ENCODE data around the gene CHD9.
"Not testable (repeated sequence)": the region's sequence is repeated elsewhere in the genome, so short reads cannot be mapped to it uniquely, and the experiment has no call there.

Gene CHD9

GRCh38 chr16:53075461-53075860 lies 20.7 kb downstream of the CHD9 start:
- not testable (repeated sequence) for DNase-seq

DNA sequence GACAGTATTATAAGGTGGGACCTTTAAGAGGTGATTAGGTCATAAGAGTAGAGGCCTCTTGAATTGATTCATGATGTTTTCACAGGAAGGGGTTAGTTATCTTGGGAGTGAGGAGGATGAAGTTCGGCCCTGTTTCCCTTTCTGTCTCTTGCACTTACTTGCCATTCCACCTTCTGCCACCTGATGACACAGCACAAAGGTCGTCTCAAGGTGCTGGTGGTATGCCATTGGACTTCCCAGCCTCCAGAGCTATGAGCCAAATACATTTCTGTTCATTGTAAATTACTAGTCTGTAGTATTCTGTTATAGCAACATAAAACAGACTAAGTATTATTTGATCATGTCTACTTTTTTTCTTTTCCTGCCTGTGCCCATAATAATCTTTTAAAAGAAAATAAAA lies 23.5 kb downstream of the CHD9 start:
- DNase-seq, result no peak

GRCh38 chr16:53078765-53079485 lies 24.1 kb downstream of the CHD9 start:
- DNase-seq, result no peak

GRCh38 chr16:53080345-53081031 lies 25.7 kb downstream of the CHD9 start:
- no peak for DNase-seq

GRCh38 chr16:53081032-53081424 lies 26.2 kb downstream of the CHD9 start:
- DNase-seq, result no peak

GRCh38 chr16:53081686-53082407 lies 27.1 kb downstream of the CHD9 start:
- no peak for DNase-seq

- no peak for DNase-seq
Observed at GRCh38 chr16:53082509-53082908, 27.7 kb downstream of the CHD9 start.

- DNase-seq, result no peak
Observed at GRCh38 chr16:53083119-53083518, 28.3 kb downstream of the CHD9 start.

GRCh38 chr16:53084141-53084541 lies 29.4 kb downstream of the CHD9 start:
- no peak for DNase-seq

DNA sequence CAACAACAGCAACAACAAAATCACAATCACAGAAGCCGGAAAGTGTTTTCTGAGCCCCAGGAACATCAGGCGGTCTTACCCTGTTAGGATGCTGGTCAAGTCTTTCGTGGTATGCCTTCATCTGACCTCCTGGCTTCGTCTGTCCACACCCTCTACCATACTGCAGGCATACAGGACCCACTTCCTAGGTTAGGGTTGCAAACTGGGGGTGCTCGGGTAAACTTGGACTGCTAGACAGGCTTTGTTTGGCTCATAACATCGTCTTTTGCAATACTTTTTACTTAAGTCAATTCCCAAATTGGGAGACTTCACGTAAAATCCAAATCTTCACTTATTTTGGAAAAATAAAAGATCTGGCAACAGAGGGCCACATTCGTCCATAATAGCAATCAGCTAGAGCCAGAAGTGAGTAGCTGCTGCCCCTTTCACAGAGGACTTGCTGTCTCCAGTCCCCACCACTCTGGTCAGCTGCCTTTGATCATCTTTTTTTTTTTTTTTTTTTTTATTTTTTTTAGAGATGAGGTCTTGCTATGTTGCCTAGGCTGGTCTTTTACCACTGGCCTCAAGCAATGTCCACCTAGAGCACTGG lies 30.0 kb downstream of the CHD9 start:
- DNase-seq, result no peak

- no peak for DNase-seq
Observed at GRCh38 chr16:53085369-53085843, 30.6 kb downstream of the CHD9 start.

- DNase-seq, result no peak
Observed at GRCh38 chr16:53085931-53086421, 31.2 kb downstream of the CHD9 start.

- no peak for DNase-seq
Observed at GRCh38 chr16:53087101-53087500, 32.3 kb downstream of the CHD9 start.

- DNase-seq, result no peak
Observed at GRCh38 chr16:53089434-53090285, 34.9 kb downstream of the CHD9 start.

DNA sequence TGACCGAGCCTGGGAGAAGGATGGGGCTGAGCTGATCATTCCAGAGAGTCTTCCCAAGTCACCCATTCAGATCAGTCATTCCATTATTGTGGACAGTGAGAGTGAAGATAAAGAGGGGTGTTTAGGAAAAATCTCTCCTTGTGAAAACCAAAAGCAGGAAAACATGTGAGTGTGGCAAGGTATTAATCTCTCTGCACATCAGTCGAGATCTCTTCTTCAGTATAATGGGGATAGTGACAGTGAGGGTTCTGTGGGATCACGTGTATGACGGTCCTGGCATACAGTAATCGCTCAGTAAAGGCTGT lies 35.4 kb downstream of the CHD9 start:
- DNase-seq, result no peak

- DNase-seq, result peak; percentile 84
Observed at GRCh38 chr16:53090591-53091411, 36.0 kb downstream of the CHD9 start.

DNA sequence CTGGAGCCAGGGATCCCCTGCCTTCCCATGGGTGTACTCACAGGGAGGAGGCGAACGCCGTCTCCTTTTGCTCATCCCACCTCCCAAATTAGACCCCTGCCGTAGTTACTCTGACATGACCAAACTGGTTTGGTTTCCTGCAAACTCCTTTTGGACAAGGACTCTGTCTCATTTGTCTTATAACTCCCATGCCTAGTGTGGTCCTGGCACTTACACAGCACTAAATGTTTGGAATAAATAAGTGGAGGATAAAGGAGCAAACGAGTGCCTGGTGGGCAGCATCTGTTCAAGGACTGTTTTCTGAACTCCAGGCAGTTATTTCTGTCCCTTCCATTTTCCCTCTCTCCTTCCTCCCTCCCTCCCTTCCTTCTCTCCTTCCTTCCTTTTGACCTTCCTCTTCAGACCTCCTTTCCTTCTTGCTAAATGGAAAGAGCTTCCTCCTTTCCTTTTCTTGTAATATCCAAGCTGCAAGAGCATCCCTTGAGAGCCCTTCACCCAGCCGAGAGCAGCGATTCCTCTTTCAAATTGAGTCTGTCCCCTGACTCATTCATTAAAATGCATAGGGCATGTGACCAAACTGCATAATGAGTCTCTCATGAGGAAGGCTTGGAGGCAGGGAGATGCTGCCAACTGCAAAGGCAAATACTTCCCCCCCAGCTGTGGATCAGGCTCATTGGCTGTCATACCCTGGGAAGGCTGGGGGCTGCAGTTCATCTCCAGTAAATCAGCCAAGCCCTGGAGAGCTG lies 36.8 kb downstream of the CHD9 start:
- DNase-seq, result peak; percentile 97

GRCh38 chr16:53092284-53092683 lies 37.5 kb downstream of the CHD9 start:
- no peak for DNase-seq

DNA sequence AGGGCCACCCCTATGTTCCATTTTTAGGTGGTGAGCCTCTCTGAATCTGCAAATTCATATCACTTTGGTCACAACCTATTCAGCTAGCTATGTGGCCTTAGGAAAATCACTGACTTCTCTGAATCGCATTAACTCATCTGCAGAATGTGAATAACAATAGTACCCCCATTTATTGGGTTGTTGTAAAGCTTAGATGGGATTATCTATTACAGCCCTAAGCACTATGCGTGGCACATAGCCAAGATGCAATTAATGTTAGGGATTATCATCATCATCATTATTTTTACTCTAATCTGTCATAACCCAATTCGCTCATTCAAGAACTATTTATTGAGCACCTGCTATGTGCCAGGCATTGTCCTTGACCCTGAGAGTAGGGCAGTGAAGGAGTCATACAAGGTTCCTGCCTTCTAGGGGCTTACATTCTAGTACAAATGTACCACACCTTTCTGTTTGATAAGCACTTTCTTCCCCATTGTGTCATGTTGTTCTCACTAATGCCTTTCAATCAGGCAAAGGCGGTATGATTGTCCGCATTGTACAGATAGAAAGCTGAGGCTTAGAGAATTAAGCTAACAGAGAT lies 38.5 kb downstream of the CHD9 start:
- DNase-seq, result no peak

- peak; percentile 90 for DNase-seq
Observed at GRCh38 chr16:53094013-53094630, 39.3 kb downstream of the CHD9 start.
